Endothelial cell (in vitro differentiated cells): ENCODE results near the gene ATP11B. TPM values are rescaled to one million over a fixed set of nuclear protein-coding genes. Genes with fewer than 3 reads are reported as not detected.

Experiments
- DNase-seq: peaks from one replicate; pipeline ENCODE4 v3.0.0; 2021; ENCODE audit warnings: low spot score
- H3K27ac Mint-ChIP-seq: one replicate; pipeline ENCODE4 v1.8.0; 2021; ENCODE audit warnings: mixed read lengths, inconsistent platforms; ENCODE audit not compliant: unreplicated experiment
- H3K27me3 Mint-ChIP-seq: one replicate; pipeline ENCODE4 v1.8.0; 2021; ENCODE audit warnings: mild to moderate bottlenecking, moderate library complexity, mixed read lengths, inconsistent platforms; ENCODE audit not compliant: unreplicated experiment
- H3K36me3 Mint-ChIP-seq: one replicate; pipeline ENCODE4 v1.8.0; 2021; ENCODE audit warnings: mild to moderate bottlenecking, low read depth, mixed read lengths, inconsistent platforms; ENCODE audit not compliant: unreplicated experiment
- H3K4me1 Mint-ChIP-seq: one replicate; pipeline ENCODE4 v1.8.0; 2021; ENCODE audit warnings: mild to moderate bottlenecking, mixed read lengths, inconsistent platforms; ENCODE audit not compliant: unreplicated experiment
- H3K4me3 Mint-ChIP-seq: one replicate; pipeline ENCODE4 v1.8.0; 2021; ENCODE audit warnings: mild to moderate bottlenecking, mixed read lengths, inconsistent platforms; ENCODE audit not compliant: unreplicated experiment
- H3K9me3 Mint-ChIP-seq: one replicate; pipeline ENCODE4 v1.8.0; 2021; ENCODE audit warnings: mixed read lengths, inconsistent platforms; ENCODE audit not compliant: unreplicated experiment
- CTCF ChIP-seq: fragments of 200-600 bp; sonication (generic); IDR thresholded peaks from one replicate; pipeline ENCODE4 v1.5.0; 2021; ENCODE audit warnings: antibody characterized with exemption; ENCODE audit not compliant: unreplicated experiment
- total RNA-seq: library from RNA; stranded (reverse); fragmentation: NEBNext Ultra II Directional; extraction: Animal tissue kit (Norgen Biotek cat#: 25700); gene quantifications from one replicate; pipeline ENCODE4 v1.2.1, GENCODE V29; 2021; ENCODE audit not compliant: unreplicated experiment

The ATP11B gene
- total RNA-seq, 1 donor from 2014 or later: 45.3 TPM

GRCh38 chr3:182782149-182782548 lies 11.2 kb upstream of the ATP11B start:
- TF ChIP-seq CTCF: no peak
- peaks cover 9% of the 10 kb centered on the region for H3K4me1 Mint-ChIP-seq

GRCh38 chr3:182783106-182783505 lies 10.2 kb upstream of the ATP11B start:
- Mint-ChIP-seq H3K4me1 (peaks cover 5% of the 10 kb centered on the region), H3K36me3 (no peaks in the 10 kb centered on the region), H3K9me3 (no peaks in the 10 kb centered on the region), H3K27me3 (no peaks in the 10 kb centered on the region), H3K27ac (no peak overlapping the region), H3K4me3 (no peak overlapping the region)
- DNase-seq: no peak
- TF ChIP-seq CTCF: no peak

More at GRCh38 chr3:182782149-182782548, 11.2 kb upstream of the ATP11B start:
- no peak for DNase-seq
- H3K27me3 Mint-ChIP-seq: no peaks in the 10 kb centered on the region
- no peak overlapping the region for H3K27ac Mint-ChIP-seq
- no peak overlapping the region for H3K4me3 Mint-ChIP-seq
- H3K36me3 Mint-ChIP-seq: no peaks in the 10 kb centered on the region
- no peaks in the 10 kb centered on the region for H3K9me3 Mint-ChIP-seq

- H3K4me1 Mint-ChIP-seq: peaks cover 2% of the 10 kb centered on the region
- DNase-seq: no peak
- H3K4me3 Mint-ChIP-seq: no peak overlapping the region
- no peak overlapping the region for H3K27ac Mint-ChIP-seq
- no peak for TF ChIP-seq CTCF
- no peaks in the 10 kb centered on the region for H3K9me3 Mint-ChIP-seq
- no peaks in the 10 kb centered on the region for H3K27me3 Mint-ChIP-seq
- no peaks in the 10 kb centered on the region for H3K36me3 Mint-ChIP-seq
These were observed 8.8 kb upstream of the ATP11B start for GRCh38 chr3:182784542-182784941.

- Mint-ChIP-seq H3K9me3 (no peaks in the 10 kb centered on the region), H3K27ac (no peak overlapping the region), H3K4me1 (peaks cover 2% of the 10 kb centered on the region), H3K4me3 (no peak overlapping the region), H3K36me3 (no peaks in the 10 kb centered on the region), H3K27me3 (no peaks in the 10 kb centered on the region)
- DNase-seq: no peak
- no peak for TF ChIP-seq CTCF
These were observed 8.2 kb upstream of the ATP11B start for GRCh38 chr3:182785142-182785541.

GRCh38 chr3:182785756-182786155 lies 7.5 kb upstream of the ATP11B start:
- H3K27ac Mint-ChIP-seq: no peak overlapping the region
- H3K36me3 Mint-ChIP-seq: no peaks in the 10 kb centered on the region
- TF ChIP-seq CTCF: no peak
- no peaks in the 10 kb centered on the region for H3K9me3 Mint-ChIP-seq
- peaks cover 2% of the 10 kb centered on the region for H3K4me1 Mint-ChIP-seq
- no peak for DNase-seq
- H3K4me3 Mint-ChIP-seq: no peak overlapping the region
- H3K27me3 Mint-ChIP-seq: no peaks in the 10 kb centered on the region
